H1 (cell line): Measurements from ENCODE around the gene RASA4B. TPM values are rescaled to one million over a fixed set of nuclear protein-coding genes. Genes with fewer than 3 reads are reported as not detected.
"Not testable (repeated sequence)": the region's sequence is repeated elsewhere in the genome, so short reads cannot be mapped to it uniquely, and the experiment has no call there.

Experiments used
- CTCF ChIA-PET: fragments of 300-600 bp; sonication (Branson Sonifier 250); formaldehyde crosslinking; loops from one replicate; lab custom pipeline; 2021; ENCODE audit not compliant: partially characterized antibody; lab: Charles Lee
- POLR2A ChIA-PET: fragments of 300-600 bp; sonication (Branson Sonifier 250); formaldehyde crosslinking; loops from one replicate; lab custom pipeline; 2021; ENCODE audit warnings: inconsistent platforms; ENCODE audit not compliant: partially characterized antibody; lab: Charles Lee
- DNase-seq, 2 experiments: peaks; one replicate each; pipeline versions ENCODE4 v3.0.0 to v3.0.0-alpha.2; 2010 to 2022; ENCODE audit warnings: low spot score in 2 of 2, low read depth in 1 of 2, mixed read lengths in 1 of 2
- FAIRE-seq: peaks from 2 replicates; lab custom pipeline; 2011; peaks lifted over from hg19 to GRCh38; lab: Jason Lieb, UNC
- H2AFZ ChIP-seq: 2 replicates; pipeline ENCODE4 v1.8.1; 2012; ENCODE audit warnings: low read length, inconsistent platforms
- H2AK5ac ChIP-seq: 2 replicates; pipeline ENCODE4 v1.6.1; 2013; ENCODE audit warnings: low read depth, low read length
- H2BK120ac ChIP-seq: replicated peaks from 2 replicates; pipeline ENCODE3; 2013; ENCODE audit warnings: low read depth, low read length, inconsistent platforms
- H2BK12ac ChIP-seq: 2 replicates; pipeline ENCODE4 v1.6.1; 2013; ENCODE audit warnings: low read depth, low read length
- H2BK15ac ChIP-seq: 2 replicates; pipeline ENCODE4 v1.6.1; 2013; ENCODE audit warnings: low read length
- H2BK20ac ChIP-seq: 2 replicates; pipeline ENCODE4 v1.6.1; 2013; ENCODE audit warnings: low read length
- H2BK5ac ChIP-seq: 2 replicates; pipeline ENCODE4 v1.6.1; 2013; ENCODE audit warnings: low read depth, low read length
- H3K14ac ChIP-seq: 2 replicates; pipeline ENCODE4 v1.6.1; 2013; ENCODE audit warnings: inconsistent platforms; ENCODE audit not compliant: insufficient read length
- H3K18ac ChIP-seq: 2 replicates; pipeline ENCODE4 v1.6.1; 2013; ENCODE audit warnings: low read length; ENCODE audit errors: extremely low read depth
- H3K23ac ChIP-seq: 2 replicates; pipeline ENCODE4 v1.6.1; 2013; ENCODE audit warnings: inconsistent platforms; ENCODE audit not compliant: insufficient read length
- H3K23me2 ChIP-seq: 2 replicates; pipeline ENCODE4 v1.6.1; 2013; ENCODE audit warnings: low read depth, low read length
- H3K27ac ChIP-seq: 2 replicates; pipeline ENCODE4 v1.6.1; 2011; ENCODE audit warnings: low read depth, low read length, inconsistent platforms
- H3K27me3 ChIP-seq, 4 experiments: replicated peaks in 1 of 4; 1 replicate in 1 of 4; 2 replicates in 3 of 4; pipeline versions ENCODE4 v1.6.1 to v1.8.1; 2011 to 2013; ENCODE audit warnings: low read length in 3 of 4, mild to moderate bottlenecking in 3 of 4, inconsistent platforms in 2 of 4, mixed read lengths in 2 of 4, moderate library complexity in 1 of 4; ENCODE audit not compliant: control insufficient read depth in 3 of 4, insufficient read depth in 3 of 4; ENCODE audit errors: extremely low read depth in 1 of 4
- H3K36me3 ChIP-seq, 4 experiments: 2 replicates each; pipeline versions ENCODE4 v1.6.1 to v1.8.1; 2011 to 2013; ENCODE audit warnings: mild to moderate bottlenecking in 4 of 4, low read length in 3 of 4, moderate library complexity in 2 of 4, control low read depth in 1 of 4, inconsistent platforms in 1 of 4; ENCODE audit not compliant: insufficient read depth in 4 of 4, control insufficient read depth in 2 of 4
- H3K4ac ChIP-seq: replicated peaks from 2 replicates; pipeline ENCODE3; 2013; ENCODE audit warnings: low read length, low read depth, mixed read lengths, inconsistent platforms; ENCODE audit not compliant: insufficient read length
- H3K4me1 ChIP-seq, 4 experiments: replicated peaks in 1 of 4; 1 replicate in 1 of 4; 2 replicates in 3 of 4; pipeline versions ENCODE4 v1.6.1 to v1.8.1; 2011 to 2013; ENCODE audit warnings: low read length in 3 of 4, inconsistent platforms in 2 of 4, mixed read lengths in 1 of 4; ENCODE audit not compliant: insufficient read depth in 4 of 4, control insufficient read depth in 3 of 4
- H3K4me2 ChIP-seq, 2 experiments: 2 replicates each; pipeline versions ENCODE4 v1.6.1 to v1.8.1; 2011 to 2013; ENCODE audit warnings: low read depth in 2 of 2, low read length in 2 of 2, control low read depth in 1 of 2, inconsistent platforms in 1 of 2, mild to moderate bottlenecking in 1 of 2; ENCODE audit not compliant: insufficient read depth in 1 of 2
- H3K4me3 ChIP-seq, 4 experiments: fragments of 200-600, 300-600 bp in 1 of 4; sonication (generic), shearing (Covaris generic), sonication (Bioruptor Twin) in 1 of 4; 2 replicates each; pipeline versions ENCODE4 v1.5.1 to v1.8.1; 2011 to 2016; ENCODE audit warnings: low read length in 4 of 4, low read depth in 3 of 4, control low read depth in 2 of 4, inconsistent platforms in 2 of 4, mild to moderate bottlenecking in 2 of 4, mixed read lengths in 1 of 4, moderate library complexity in 1 of 4; ENCODE audit not compliant: insufficient read depth in 2 of 4; ENCODE audit errors: extremely low read depth in 1 of 4
- H3K56ac ChIP-seq: replicated peaks from 2 replicates; pipeline ENCODE3; 2013; ENCODE audit warnings: low read depth, mild to moderate bottlenecking, mixed read lengths, low read length, inconsistent platforms; ENCODE audit not compliant: insufficient read length
- H3K79me1 ChIP-seq: 2 replicates; pipeline ENCODE4 v1.6.1; 2013; ENCODE audit warnings: low read depth, low read length, control low read depth
- H3K79me2 ChIP-seq, 2 experiments: 2 replicates each; pipeline versions ENCODE4 v1.6.1 to v1.8.1; 2012 to 2013; ENCODE audit warnings: low read length in 2 of 2, mild to moderate bottlenecking in 2 of 2, inconsistent platforms in 1 of 2; ENCODE audit not compliant: insufficient read depth in 2 of 2, control insufficient read depth in 1 of 2
- H3K9ac ChIP-seq, 4 experiments: replicated peaks in 1 of 4; 1 replicate in 1 of 4; 2 replicates in 3 of 4; pipeline versions ENCODE4 v1.6.1 to v1.8.1; 2011 to 2013; ENCODE audit warnings: low read depth in 3 of 4, low read length in 3 of 4, control low read depth in 2 of 4, mild to moderate bottlenecking in 2 of 4, moderate library complexity in 2 of 4, inconsistent platforms in 1 of 4; ENCODE audit errors: extremely low read depth in 1 of 4
- H3K9me3 ChIP-seq, 2 experiments: 2 replicates each; pipeline versions ENCODE4 v1.6.1 to v1.8.1; 2012 to 2013; ENCODE audit warnings: mild to moderate bottlenecking in 2 of 2, moderate library complexity in 2 of 2, control low read depth in 1 of 2, inconsistent platforms in 1 of 2, low read depth in 1 of 2, low read length in 1 of 2, mixed read lengths in 1 of 2; ENCODE audit not compliant: insufficient read depth in 2 of 2
- H4K20me1 ChIP-seq, 2 experiments: replicated peaks in 1 of 2; 2 replicates each; pipeline versions ENCODE3 to v1.8.1; 2011 to 2013; ENCODE audit warnings: inconsistent platforms in 2 of 2, low read length in 2 of 2, mild to moderate bottlenecking in 1 of 2; ENCODE audit not compliant: insufficient read depth in 2 of 2, control insufficient read depth in 1 of 2
- H4K5ac ChIP-seq: 2 replicates; pipeline ENCODE4 v1.6.1; 2013; ENCODE audit warnings: low read length, low read depth, mixed read lengths, inconsistent platforms; ENCODE audit not compliant: insufficient read length
- H4K8ac ChIP-seq: 2 replicates; pipeline ENCODE4 v1.8.0; 2013; ENCODE audit warnings: mild to moderate bottlenecking, moderate library complexity, low read length, inconsistent platforms; ENCODE audit not compliant: insufficient read depth; ENCODE audit errors: extremely low read depth
- H4K91ac ChIP-seq: replicated peaks from 2 replicates; pipeline ENCODE3; 2013; ENCODE audit warnings: low read length, mixed read lengths, inconsistent platforms; ENCODE audit not compliant: insufficient read length
- WGBS, 2 experiments: shearing (Covaris generic) in 1 of 2; methylation state at CpG; one replicate each; pipeline versions ENCODE4 v1.1.6 to v1.1.7; 2013 to 2015; ENCODE audit warnings: low lambda C conversion rate in 2 of 2, mixed read lengths in 2 of 2, inconsistent platforms in 1 of 2, low coverage in 1 of 2, missing lambda C conversion rate in 1 of 2; ENCODE audit not compliant: insufficient replicate concordance in 2 of 2, insufficient coverage in 1 of 2, insufficient read length in 1 of 2; ENCODE audit errors: extremely low coverage in 1 of 2, missing lambda C conversion rate in 1 of 2; 5-methylcytosine and 5-hydroxymethylcytosine counted together
- polyA plus RNA-seq, 7 experiments: library from polyadenylated mRNA; depleted of rRNA in 3 of 7; stranded (reverse) in 5 of 7; unstranded in 2 of 7; fragments of >200 nt in 5 of 7; fragments of 200-250 nt in 2 of 7; gene quantifications; 1 replicate in 5 of 7; 2 replicates in 1 of 7; 4 replicates in 1 of 7; pipeline versions ENCODE4 v1.2.1 to v1.2.3, GENCODE V29; 2011 to 2013; ENCODE audit warnings: missing spikeins in 2 of 7, mixed read lengths in 2 of 7
- total RNA-seq: library from RNA; stranded (reverse); fragmentation: NEBNext Ultra II Directional; extraction: Animal tissue kit (Norgen Biotek cat#: 25700); gene quantifications from 2 replicates; pipeline ENCODE4 v1.2.1, GENCODE V29; 2021

RASA4B gene
- total and polyA plus RNA-seq, 2 of the 8 experiments (the other 6 are each of a cell fraction or from before 2014, with no cell fraction given) = 3.4 to 6.7 TPM

DNA sequence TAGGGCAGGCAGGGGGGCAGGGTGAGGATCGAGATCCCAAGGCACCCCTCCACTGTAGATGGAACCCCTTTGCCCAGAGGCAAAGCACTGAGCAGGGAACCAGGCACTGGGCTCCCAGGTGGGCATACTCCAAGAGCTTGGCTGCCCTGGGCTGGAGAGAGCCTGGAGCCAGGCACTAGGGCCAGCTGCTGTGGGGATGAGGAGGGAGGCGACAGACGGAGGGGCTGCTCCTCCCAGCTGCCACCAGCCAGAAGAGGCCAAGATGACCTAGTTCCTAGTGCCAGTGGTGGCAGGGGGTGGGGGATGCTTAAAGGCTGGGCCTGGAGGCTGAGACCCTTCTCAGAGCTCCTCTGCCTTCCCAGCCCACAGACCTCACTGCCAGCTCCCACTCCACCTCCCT is 1.7 kb downstream of the RASA4B start:
- H2BK120ac ChIP-seq, H2BK20ac ChIP-seq, H4K20me1 ChIP-seq, H2BK5ac ChIP-seq, H3K79me1 ChIP-seq, H3K79me2 ChIP-seq, H3K9me3 ChIP-seq, H3K4me1 ChIP-seq, H3K23ac ChIP-seq, H3K9ac ChIP-seq, DNase-seq, H3K27me3 ChIP-seq, H2AFZ ChIP-seq, H2AK5ac ChIP-seq, H4K5ac ChIP-seq, H3K18ac ChIP-seq, H4K8ac ChIP-seq, H2BK15ac ChIP-seq, CTCF ChIA-PET, H3K23me2 ChIP-seq, H3K27ac ChIP-seq, H3K56ac ChIP-seq, H3K36me3 ChIP-seq, H4K91ac ChIP-seq, H3K14ac ChIP-seq, H3K4me2 ChIP-seq, FAIRE-seq, H3K4me3 ChIP-seq, POLR2A ChIA-PET, H3K4ac ChIP-seq, H2BK12ac ChIP-seq: not testable (repeated sequence)
- WGBS, 2 experiments = no CpG with 5 or more reads among the region's 3 CpGs

DNA sequence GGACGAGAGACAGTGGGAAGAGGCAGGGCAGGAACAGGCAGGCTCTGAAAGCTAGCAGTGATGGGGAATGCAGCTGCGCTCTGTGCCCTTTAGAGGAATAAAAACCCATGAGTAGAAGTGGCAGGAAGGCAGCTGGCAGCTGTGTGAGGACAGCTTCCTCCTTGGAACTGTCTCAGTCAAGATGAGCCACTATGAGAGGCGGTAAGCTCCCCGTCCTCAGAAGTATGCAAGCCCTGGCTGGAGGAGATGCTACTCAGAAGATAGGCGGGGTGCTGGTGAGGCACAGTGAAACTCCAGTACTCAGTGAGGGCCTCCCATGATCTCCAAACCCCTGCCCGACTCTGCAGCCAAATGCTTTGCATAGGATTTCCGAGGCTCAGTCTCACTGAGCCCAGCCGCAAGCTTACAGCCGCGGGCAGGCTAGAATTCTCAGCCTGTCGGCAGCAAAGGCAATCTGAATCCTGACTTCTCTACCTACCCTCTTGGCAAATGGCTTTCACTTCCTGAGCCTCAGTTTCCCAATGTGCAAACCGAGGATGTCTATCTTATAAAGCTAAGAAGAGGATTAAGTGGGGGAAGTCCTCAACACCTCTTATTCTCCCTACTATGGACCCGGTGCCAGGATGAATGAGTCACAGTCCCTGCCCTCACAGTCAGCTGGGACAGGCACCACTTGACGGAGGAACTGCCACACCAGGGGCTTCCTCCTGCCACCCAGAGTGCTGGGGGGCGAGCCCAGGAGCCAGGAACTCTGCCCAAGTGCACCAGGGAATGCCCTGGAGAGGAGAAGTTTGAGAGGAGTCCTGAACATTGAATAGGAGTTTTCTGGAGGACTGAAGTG is 2.5 kb downstream of the RASA4B start:
- DNase-seq, H2BK12ac ChIP-seq, H2BK20ac ChIP-seq, H3K9me3 ChIP-seq, H4K8ac ChIP-seq, H3K4me2 ChIP-seq, H3K79me1 ChIP-seq, CTCF ChIA-PET, POLR2A ChIA-PET, H2BK5ac ChIP-seq, H3K36me3 ChIP-seq, H4K20me1 ChIP-seq, H4K91ac ChIP-seq, H3K23me2 ChIP-seq, H2AFZ ChIP-seq, H4K5ac ChIP-seq, H3K27me3 ChIP-seq, H3K4me1 ChIP-seq, H3K27ac ChIP-seq, H2AK5ac ChIP-seq, H3K4me3 ChIP-seq, H3K23ac ChIP-seq, H2BK120ac ChIP-seq, H3K4ac ChIP-seq, H3K79me2 ChIP-seq, H3K56ac ChIP-seq, H3K14ac ChIP-seq, H3K9ac ChIP-seq, H3K18ac ChIP-seq, FAIRE-seq, H2BK15ac ChIP-seq: not testable (repeated sequence)
- no CpG with 5 or more reads among the region's 15 CpGs for WGBS, 2 experiments
